CMK (cell line): Measurements from ENCODE around the gene FAM53A.
"Not testable (repeated sequence)": the region's sequence is repeated elsewhere in the genome, so short reads cannot be mapped to it uniquely, and the experiment has no call there.

ENCODE experiments used
- DNase-seq: peaks from one replicate; pipeline ENCODE4 v3.0.0-alpha.2; 2010; ENCODE audit warnings: low read depth

Gene FAM53A

GRCh38 chr4:1659104-1660043, 24.7 kb downstream of the FAM53A start:
- DNase-seq: no peak

GRCh38 chr4:1658581-1658980, 25.5 kb downstream of the FAM53A start:
- no peak for DNase-seq

- no peak for DNase-seq
Observed at GRCh38 chr4:1658146-1658545, 26.0 kb downstream of the FAM53A start.

- DNase-seq: no peak
Observed at GRCh38 chr4:1656986-1657385, 27.1 kb downstream of the FAM53A start.

GRCh38 chr4:1656132-1656531, 28.0 kb downstream of the FAM53A start:
- DNase-seq: no peak

GRCh38 chr4:1655676-1656075, 28.4 kb downstream of the FAM53A start:
- no peak for DNase-seq

- no peak for DNase-seq
Observed at GRCh38 chr4:1655081-1655480, 29.0 kb downstream of the FAM53A start.

- no peak for DNase-seq
Observed at GRCh38 chr4:1654216-1654955, 29.7 kb downstream of the FAM53A start.

GRCh38 chr4:1653776-1654175, 30.3 kb downstream of the FAM53A start:
- no peak for DNase-seq

- DNase-seq: no peak
Observed at GRCh38 chr4:1652088-1652487, 32.0 kb downstream of the FAM53A start.

- no peak for DNase-seq
Observed at GRCh38 chr4:1651609-1652008, 32.5 kb downstream of the FAM53A start.

GRCh38 chr4:1648962-1649361, 35.2 kb downstream of the FAM53A start:
- DNase-seq: no peak

GRCh38 chr4:1647432-1647831, 36.7 kb downstream of the FAM53A start:
- no peak for DNase-seq

GRCh38 chr4:1646690-1647089, 37.4 kb downstream of the FAM53A start:
- no peak for DNase-seq

GRCh38 chr4:1644891-1645657, 39.0 kb downstream of the FAM53A start:
- no peak for DNase-seq

- DNase-seq: no peak
Observed at GRCh38 chr4:1643971-1644735, 40.0 kb downstream of the FAM53A start.

GRCh38 chr4:1642196-1642951, 41.7 kb downstream of the FAM53A start:
- no peak for DNase-seq

- DNase-seq: no peak
Observed at GRCh38 chr4:1641671-1642070, 42.4 kb downstream of the FAM53A start.

GRCh38 chr4:1640716-1641503, 43.2 kb downstream of the FAM53A start:
- not testable (repeated sequence) for DNase-seq

GRCh38 chr4:1640190-1640589, 43.9 kb downstream of the FAM53A start:
- no peak for DNase-seq
